T-helper 17 cell (primary cell): ENCODE measurements around the gene ZXDA. TPM values are rescaled to one million over a fixed set of nuclear protein-coding genes. Genes with fewer than 3 reads are reported as not detected.

Source experiments
- ATAC-seq: fragments of 150-1000 bp; cut with Tn5 transposase; 2 replicates; pipeline ENCODE4 v1.10.0; 2021; ENCODE audit warnings: mild to moderate bottlenecking, moderate library complexity
- DNase-seq, 3 donors: peaks; one replicate each; pipeline versions ENCODE4 v3.0.0 to v3.0.0-alpha.2; 2020 to 2021
- H3K9me3 ChIP-seq: one replicate; pipeline ENCODE4 v1.7.0; 2013; ENCODE audit warnings: low read length, mild to moderate bottlenecking; ENCODE audit not compliant: control insufficient read depth, poor library complexity, severe bottlenecking
- H3K27ac Mint-ChIP-seq: one replicate; pipeline ENCODE4 v1.8.0; 2022; ENCODE audit warnings: mild to moderate bottlenecking, moderate library complexity, mixed read lengths
- H3K27me3 Mint-ChIP-seq: one replicate; pipeline ENCODE4 v1.8.0; 2022; ENCODE audit warnings: mixed read lengths
- H3K36me3 Mint-ChIP-seq: one replicate; pipeline ENCODE4 v1.8.0; 2022; ENCODE audit warnings: low read depth, mixed read lengths
- H3K4me1 Mint-ChIP-seq: one replicate; pipeline ENCODE4 v1.8.0; 2022; ENCODE audit warnings: mild to moderate bottlenecking, mixed read lengths
- H3K4me3 Mint-ChIP-seq: one replicate; pipeline ENCODE4 v1.8.0; 2022; ENCODE audit warnings: mild to moderate bottlenecking, moderate library complexity, mixed read lengths
- total RNA-seq, 4 donors: library from RNA in 2 of 4; stranded (reverse) in 2 of 4; gene quantifications; one replicate each; pipeline ENCODE4 v1.2.3 and lab custom pipeline; 2022 to 2026

The ZXDA gene
- total RNA-seq, 2 donors from 2014 or later = 16.9 to 19.2 TPM

DNA sequence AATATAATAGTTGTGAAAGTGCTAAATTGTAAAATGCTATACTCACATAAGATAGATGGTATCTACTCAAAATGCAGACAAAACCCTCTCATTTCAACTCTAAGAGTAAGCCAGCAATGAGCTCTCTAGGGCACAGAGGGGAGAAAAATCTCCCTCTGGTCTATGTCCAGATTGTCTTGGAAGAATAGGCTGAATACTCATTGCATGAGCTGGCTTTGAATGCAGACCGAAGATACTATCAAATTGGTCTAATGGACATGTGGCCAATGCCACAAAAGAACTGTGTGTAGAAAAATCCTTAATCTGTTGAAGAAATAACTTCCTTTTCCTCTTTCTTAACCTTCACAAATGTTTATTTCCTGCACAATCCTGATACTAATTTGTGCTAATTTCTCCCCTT is 3.5 kb downstream of the ZXDA start:
- Mint-ChIP-seq H3K27ac (peak overlapping the region; percentile 71), H3K27me3 (no peaks in the 10 kb centered on the region), H3K4me3 (peak overlapping the region; percentile 71), H3K4me1 (peaks cover 17% of the 10 kb centered on the region), H3K36me3 (peaks cover 2% of the 10 kb centered on the region)
- ATAC-seq (no peak), DNase-seq (no peak)
- no peaks in the 10 kb centered on the region for H3K9me3 ChIP-seq

DNA sequence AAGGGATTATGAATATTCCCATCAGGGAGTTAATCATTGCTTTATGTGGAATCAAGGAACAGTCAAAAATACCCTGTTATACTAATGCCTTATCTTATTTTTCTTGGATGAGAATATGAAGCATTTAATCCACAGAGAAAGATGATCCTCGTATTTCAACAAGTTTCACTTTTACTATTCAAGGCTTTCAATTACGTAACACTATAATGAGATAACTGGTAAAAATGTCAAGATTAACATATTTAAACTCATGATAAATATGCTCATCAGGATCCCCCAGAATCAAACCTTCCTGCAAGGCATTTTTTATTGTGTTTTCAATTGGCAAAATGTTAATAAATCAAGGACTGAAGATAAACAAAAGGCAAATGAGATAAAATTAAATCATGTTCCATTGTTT is 5.1 kb downstream of the ZXDA start:
- H3K36me3 Mint-ChIP-seq = peaks cover 2% of the 10 kb centered on the region
- DNase-seq = no peak
- H3K9me3 ChIP-seq = no peaks in the 10 kb centered on the region
- no peaks in the 10 kb centered on the region for H3K27me3 Mint-ChIP-seq
- peak overlapping the region; percentile 78 for H3K4me3 Mint-ChIP-seq
- peak overlapping the region; percentile 85 for H3K27ac Mint-ChIP-seq
- H3K4me1 Mint-ChIP-seq = peaks cover 12% of the 10 kb centered on the region
- ATAC-seq = no peak

DNA sequence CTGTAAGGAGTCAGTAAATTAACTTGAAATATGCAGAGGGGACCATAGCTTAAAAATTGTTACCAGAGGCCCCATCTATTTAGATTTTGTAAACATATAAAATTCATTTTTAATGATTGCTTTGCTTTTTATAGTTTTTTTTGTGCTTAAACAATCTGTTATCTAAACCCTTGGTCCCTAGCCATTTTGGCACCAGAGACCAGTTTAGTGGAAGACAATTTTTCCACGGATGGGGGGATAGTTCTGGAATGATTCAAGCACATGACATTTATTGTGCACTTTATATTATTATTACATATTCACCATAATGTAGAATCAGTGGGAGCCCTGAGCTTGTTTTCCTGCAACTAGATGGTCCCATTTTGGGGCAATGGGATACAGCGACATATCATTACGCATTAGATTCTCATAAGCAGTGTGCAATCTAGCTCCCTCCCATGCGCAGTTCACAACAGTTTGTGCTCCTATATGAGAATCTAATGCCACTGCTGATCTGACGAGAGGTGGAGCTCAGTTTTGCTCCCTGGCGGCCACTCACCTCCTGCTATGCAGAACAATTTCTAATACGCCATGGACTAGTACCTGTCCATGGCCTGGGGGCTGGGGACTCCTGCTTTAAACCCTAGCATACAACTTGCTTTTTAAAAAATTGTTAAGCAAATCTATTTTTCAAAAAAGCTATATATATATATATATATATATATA is 5.9 kb downstream of the ZXDA start:
- H3K9me3 ChIP-seq = no peaks in the 10 kb centered on the region
- Mint-ChIP-seq H3K27me3 (no peaks in the 10 kb centered on the region), H3K27ac (peak overlapping the region; percentile 41), H3K4me3 (no peak overlapping the region), H3K36me3 (peaks cover 2% of the 10 kb centered on the region), H3K4me1 (peaks cover 12% of the 10 kb centered on the region)
- no peak for ATAC-seq
- DNase-seq = no peak

DNA sequence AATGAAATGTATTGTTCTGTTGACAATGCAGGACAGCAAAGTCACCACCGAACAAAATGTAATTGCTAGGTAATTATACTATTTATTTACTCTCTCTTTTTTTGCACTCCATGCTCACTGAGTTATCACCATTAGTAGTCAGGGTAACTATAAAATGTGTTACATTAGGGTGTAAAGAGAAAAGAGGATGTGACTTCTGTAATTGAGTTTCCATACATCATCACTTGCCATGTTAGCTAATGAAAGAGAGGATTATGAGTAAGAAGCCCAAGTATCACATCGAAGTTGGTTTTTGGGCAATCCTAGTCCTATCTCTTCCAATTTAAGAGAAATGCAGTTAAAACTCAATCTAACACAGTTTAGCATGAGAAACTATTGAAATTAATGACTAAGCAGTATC is 7.6 kb downstream of the ZXDA start:
- Mint-ChIP-seq H3K27ac (no peak overlapping the region), H3K4me1 (peaks cover 12% of the 10 kb centered on the region), H3K36me3 (peaks cover 2% of the 10 kb centered on the region), H3K4me3 (no peak overlapping the region), H3K27me3 (no peaks in the 10 kb centered on the region)
- no peak for DNase-seq
- no peaks in the 10 kb centered on the region for H3K9me3 ChIP-seq
- no peak for ATAC-seq

DNA sequence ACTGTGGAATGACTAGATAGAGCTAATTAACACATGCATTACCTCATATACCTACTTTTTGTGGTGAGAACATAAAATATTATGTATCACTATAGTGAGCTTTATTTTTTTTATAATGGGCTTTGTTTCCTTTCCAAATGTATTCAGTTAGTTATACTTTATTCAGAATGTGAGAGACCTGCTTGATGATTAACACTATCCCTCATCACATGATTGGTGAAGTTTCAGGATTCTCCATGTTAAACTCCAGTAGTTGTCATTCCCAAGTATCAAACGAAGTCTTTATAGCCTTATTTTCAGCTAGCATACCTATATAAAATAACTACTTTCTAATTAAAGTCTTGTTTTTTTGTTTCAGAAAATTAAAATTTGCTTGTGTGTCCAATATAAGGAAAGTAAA is 8.8 kb downstream of the ZXDA start:
- no peak overlapping the region for H3K27ac Mint-ChIP-seq
- H3K4me3 Mint-ChIP-seq = no peak overlapping the region
- peaks cover 12% of the 10 kb centered on the region for H3K4me1 Mint-ChIP-seq
- peaks cover 2% of the 10 kb centered on the region for H3K36me3 Mint-ChIP-seq
- DNase-seq (no peak), ATAC-seq (no peak)
- no peaks in the 10 kb centered on the region for H3K27me3 Mint-ChIP-seq
- no peaks in the 10 kb centered on the region for H3K9me3 ChIP-seq

DNA sequence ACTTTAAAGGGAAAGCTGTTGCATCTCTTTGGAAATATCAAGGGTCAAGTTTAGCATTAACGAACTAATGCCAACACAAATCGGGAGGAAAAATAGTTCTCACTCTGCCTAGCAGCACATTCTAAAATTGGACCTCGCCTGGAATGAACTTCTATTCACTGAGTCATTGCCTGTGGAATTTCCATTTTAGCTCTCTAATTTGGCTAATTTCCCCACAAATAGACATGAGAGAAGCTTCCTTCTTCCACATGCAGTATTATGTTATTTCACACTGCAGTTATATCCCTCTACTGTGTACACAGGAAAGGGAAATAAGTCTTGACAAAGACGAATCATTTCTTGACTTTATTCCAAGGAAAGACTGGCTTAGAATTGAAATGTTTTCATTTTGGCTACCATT is 9.3 kb downstream of the ZXDA start:
- H3K27ac Mint-ChIP-seq = no peak overlapping the region
- no peaks in the 10 kb centered on the region for H3K36me3 Mint-ChIP-seq
- H3K4me1 Mint-ChIP-seq = peaks cover 8% of the 10 kb centered on the region

DNA sequence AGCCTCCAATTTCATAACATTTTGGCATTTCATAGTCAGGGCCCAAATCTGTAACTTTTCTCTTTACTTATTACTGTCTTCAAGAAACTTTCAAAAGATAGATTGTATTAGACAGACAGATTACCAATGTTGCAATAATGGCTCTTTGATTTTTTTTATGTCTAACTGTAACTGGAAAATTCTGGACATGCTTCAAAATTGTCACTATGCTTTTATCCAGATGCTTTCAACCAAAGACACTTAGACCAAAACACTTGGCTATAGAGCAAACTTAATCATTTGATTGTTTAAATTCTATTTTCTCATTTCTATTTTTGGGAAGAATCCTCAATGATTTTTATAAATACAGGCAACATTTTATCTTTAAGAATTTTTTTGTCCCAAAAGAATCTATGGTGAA is 10.4 kb downstream of the ZXDA start:
- ATAC-seq = no peak
- Mint-ChIP-seq H3K4me1 (peaks cover 8% of the 10 kb centered on the region), H3K27me3 (no peaks in the 10 kb centered on the region), H3K4me3 (no peak overlapping the region), H3K36me3 (no peaks in the 10 kb centered on the region), H3K27ac (no peak overlapping the region)
- no peak for DNase-seq
- H3K9me3 ChIP-seq = no peaks in the 10 kb centered on the region

More for the DNA sequence above, 9.3 kb downstream of the ZXDA start:
- no peaks in the 10 kb centered on the region for H3K27me3 Mint-ChIP-seq
- H3K9me3 ChIP-seq = no peaks in the 10 kb centered on the region
- no peak for DNase-seq
- ATAC-seq = no peak
- H3K4me3 Mint-ChIP-seq = no peak overlapping the region

DNA sequence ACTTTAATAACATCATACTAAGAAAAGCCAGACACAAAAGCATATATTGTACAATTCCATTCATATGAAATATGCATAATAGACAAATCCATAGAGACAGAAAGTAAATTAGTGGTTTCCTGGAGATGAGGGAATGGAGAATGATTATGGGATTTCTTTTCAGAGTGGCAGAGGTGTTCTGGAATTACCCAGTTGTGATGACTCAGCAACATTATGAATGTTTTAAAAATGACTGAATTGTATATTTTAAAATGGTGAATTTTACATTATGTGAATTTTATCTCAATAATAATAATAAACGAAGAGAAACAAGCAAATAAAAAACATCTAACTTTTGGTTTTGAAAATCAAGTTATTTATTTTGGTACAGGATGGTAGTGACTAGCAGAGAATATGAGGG is 11.2 kb downstream of the ZXDA start:
- Mint-ChIP-seq H3K4me1 (peaks cover 11% of the 10 kb centered on the region), H3K27me3 (no peaks in the 10 kb centered on the region), H3K36me3 (peaks cover 3% of the 10 kb centered on the region), H3K4me3 (no peak overlapping the region), H3K27ac (no peak overlapping the region)
- H3K9me3 ChIP-seq = no peaks in the 10 kb centered on the region
- no peak for ATAC-seq
- DNase-seq = no peak

DNA sequence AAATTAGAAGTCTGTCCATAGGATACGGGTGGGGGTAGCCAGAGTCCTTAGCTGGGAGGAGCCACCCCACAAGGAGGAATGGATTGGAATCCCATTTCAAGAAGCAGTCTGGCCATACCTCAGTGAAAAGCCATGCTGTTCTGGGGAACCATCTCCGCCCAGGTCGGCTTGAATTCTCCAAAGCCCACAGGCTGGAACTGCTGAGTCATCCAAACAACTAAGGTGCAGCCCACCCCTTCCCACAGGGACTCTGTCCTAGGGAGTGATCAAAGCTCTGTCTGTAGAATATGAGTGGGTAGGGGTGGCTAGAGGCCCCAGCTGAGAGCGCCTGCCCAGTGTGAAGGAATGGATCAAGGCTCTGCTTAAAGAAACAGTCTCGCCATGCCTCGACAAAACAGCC is 38.8 kb downstream of the ZXDA start:
- Mint-ChIP-seq H3K27me3 (no peaks in the 10 kb centered on the region), H3K4me3 (no peak overlapping the region), H3K27ac (no peak overlapping the region), H3K4me1 (no peaks in the 10 kb centered on the region), H3K36me3 (no peaks in the 10 kb centered on the region)
- ATAC-seq (no peak), DNase-seq (no peak)
- peaks cover 2% of the 10 kb centered on the region for H3K9me3 ChIP-seq

Other genes with a start within 250 kb of the ZXDA start
- gene NLRP2B, start 230.2 kb downstream of the ZXDA start, total RNA-seq = not detected